Astrocyte (in vitro differentiated cells and primary cell): ENCODE data around the gene TXNDC17. TPM values are rescaled to one million over a fixed set of nuclear protein-coding genes. Genes with fewer than 3 reads are reported as not detected.

Experiments used
- DNase-seq: peaks from one replicate; pipeline ENCODE4 v3.0.0-alpha.2; 2010; ENCODE audit warnings: low read depth
- FAIRE-seq: peaks from 2 replicates; lab custom pipeline; 2011; peaks lifted over from hg19 to GRCh38; lab: Jason Lieb, UNC
- H2AFZ ChIP-seq: 2 replicates; pipeline ENCODE4 v1.6.0; 2012; ENCODE audit warnings: low read depth, low read length, inconsistent platforms
- H3K27ac ChIP-seq: 2 replicates; pipeline ENCODE4 v1.5.1; 2011; ENCODE audit warnings: low read depth, low read length, inconsistent platforms
- H3K27me3 ChIP-seq: 2 replicates; pipeline ENCODE4 v1.6.0; 2011; ENCODE audit warnings: low read length, inconsistent platforms; ENCODE audit not compliant: insufficient read depth
- H3K36me3 ChIP-seq: 2 replicates; pipeline ENCODE4 v1.5.1; 2011; ENCODE audit warnings: low read length, inconsistent platforms; ENCODE audit not compliant: insufficient read depth
- H3K4me1 ChIP-seq: 2 replicates; pipeline ENCODE4 v1.5.1; 2011; ENCODE audit warnings: low read length, inconsistent platforms; ENCODE audit not compliant: insufficient read depth
- H3K4me2 ChIP-seq: 2 replicates; pipeline ENCODE4 v1.6.0; 2012; ENCODE audit warnings: low read length, inconsistent platforms
- H3K4me3 ChIP-seq: 2 replicates; pipeline ENCODE4 v1.5.1; 2011; ENCODE audit warnings: low read depth, mild to moderate bottlenecking, low read length, inconsistent platforms; ENCODE audit not compliant: insufficient read depth
- H3K79me2 ChIP-seq: 2 replicates; pipeline ENCODE4 v1.6.0; 2012; ENCODE audit warnings: mild to moderate bottlenecking, low read length, inconsistent platforms; ENCODE audit not compliant: insufficient read depth
- H3K9ac ChIP-seq: 2 replicates; pipeline ENCODE4 v1.6.0; 2012; ENCODE audit warnings: mild to moderate bottlenecking, low read length, inconsistent platforms
- H3K9me3 ChIP-seq: 2 replicates; pipeline ENCODE4 v1.5.1; 2012; ENCODE audit warnings: low read depth, mild to moderate bottlenecking, low read length, inconsistent platforms; ENCODE audit not compliant: insufficient read depth
- H4K20me1 ChIP-seq: 2 replicates; pipeline ENCODE4 v1.6.0; 2012; ENCODE audit warnings: low read length, inconsistent platforms; ENCODE audit not compliant: insufficient read depth
- H3K27ac Mint-ChIP-seq: one replicate; pipeline ENCODE4 v1.8.0; 2021; ENCODE audit warnings: mild to moderate bottlenecking, mixed read lengths; ENCODE audit not compliant: unreplicated experiment
- H3K27me3 Mint-ChIP-seq: one replicate; pipeline ENCODE4 v1.8.0; 2021; ENCODE audit warnings: low read depth, mixed read lengths; ENCODE audit not compliant: unreplicated experiment
- H3K36me3 Mint-ChIP-seq: one replicate; pipeline ENCODE4 v1.8.0; 2021; ENCODE audit warnings: low read depth, mixed read lengths; ENCODE audit not compliant: unreplicated experiment
- H3K4me1 Mint-ChIP-seq: one replicate; pipeline ENCODE4 v1.8.0; 2021; ENCODE audit warnings: low read depth, mixed read lengths; ENCODE audit not compliant: unreplicated experiment
- H3K4me3 Mint-ChIP-seq: one replicate; pipeline ENCODE4 v1.8.0; 2021; ENCODE audit warnings: mild to moderate bottlenecking, moderate library complexity, mixed read lengths; ENCODE audit not compliant: unreplicated experiment
- H3K9me3 Mint-ChIP-seq: one replicate; pipeline ENCODE4 v1.8.0; 2021; ENCODE audit warnings: mild to moderate bottlenecking, mixed read lengths; ENCODE audit not compliant: unreplicated experiment
- EZH2 ChIP-seq: IDR thresholded peaks from 2 replicates; pipeline ENCODE4 v1.6.1; 2012; ENCODE audit warnings: mild to moderate bottlenecking, low read length, inconsistent platforms; ENCODE audit not compliant: insufficient read depth
- total RNA-seq: library from RNA; stranded (reverse); gene quantifications from 2 replicates; pipeline ENCODE4 v1.2.1, GENCODE V29; 2021
- TF ChIP-seq, protein P1 (sequence below): IDR thresholded peaks from 2 replicates; pipeline ENCODE4 v1.5.1; 2011; ENCODE audit warnings: low read depth, mild to moderate bottlenecking, inconsistent platforms, low read length, moderate library complexity; ENCODE audit not compliant: insufficient read depth

Gene TXNDC17
- total RNA-seq, 1 donor from 2014 or later: 158 TPM

DNA sequence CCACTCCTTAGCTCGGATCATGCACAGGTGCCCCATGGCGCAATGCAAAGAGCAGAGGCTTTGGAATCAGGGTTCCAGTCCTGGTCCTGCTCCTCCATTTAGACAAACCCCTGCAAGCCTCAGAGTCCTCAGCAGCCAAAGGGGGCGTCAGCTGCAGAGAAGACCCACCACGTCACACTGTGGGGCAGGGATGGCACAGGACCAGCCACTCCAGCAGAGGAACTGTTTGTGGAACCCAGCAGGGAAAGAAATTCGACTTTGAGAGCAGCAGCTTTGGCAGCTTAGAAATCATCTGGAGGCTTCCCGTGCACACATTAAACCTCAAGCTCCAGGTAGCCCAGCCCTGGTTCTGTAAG lies 35.9 kb downstream of the TXNDC17 start:
- Mint-ChIP-seq H3K4me1 (peaks cover 23% of the 10 kb centered on the region), H3K9me3 (peaks cover 3% of the 10 kb centered on the region), H3K27me3 (peaks cover 28% of the 10 kb centered on the region), H3K36me3 (peaks cover 2% of the 10 kb centered on the region), H3K4me3 (no peak overlapping the region), H3K27ac (no peak overlapping the region)
- Histone ChIP-seq H3K27me3 (peaks cover 15% of the 10 kb centered on the region), H3K9me3 (no peaks in the 10 kb centered on the region), H2AFZ (no peak overlapping the region), H3K4me3 (no peak overlapping the region), H3K36me3 (no peaks in the 10 kb centered on the region), H3K9ac (no peak overlapping the region), H3K27ac (no peak overlapping the region), H3K4me2 (no peak overlapping the region), H3K4me1 (no peaks in the 10 kb centered on the region), H4K20me1 (no peaks in the 10 kb centered on the region), H3K79me2 (no peaks in the 10 kb centered on the region)
- DNase-seq (no peak), FAIRE-seq (no peak)
- TF ChIP-seq EZH2: no peak
- TF ChIP-seq, protein P1, sequence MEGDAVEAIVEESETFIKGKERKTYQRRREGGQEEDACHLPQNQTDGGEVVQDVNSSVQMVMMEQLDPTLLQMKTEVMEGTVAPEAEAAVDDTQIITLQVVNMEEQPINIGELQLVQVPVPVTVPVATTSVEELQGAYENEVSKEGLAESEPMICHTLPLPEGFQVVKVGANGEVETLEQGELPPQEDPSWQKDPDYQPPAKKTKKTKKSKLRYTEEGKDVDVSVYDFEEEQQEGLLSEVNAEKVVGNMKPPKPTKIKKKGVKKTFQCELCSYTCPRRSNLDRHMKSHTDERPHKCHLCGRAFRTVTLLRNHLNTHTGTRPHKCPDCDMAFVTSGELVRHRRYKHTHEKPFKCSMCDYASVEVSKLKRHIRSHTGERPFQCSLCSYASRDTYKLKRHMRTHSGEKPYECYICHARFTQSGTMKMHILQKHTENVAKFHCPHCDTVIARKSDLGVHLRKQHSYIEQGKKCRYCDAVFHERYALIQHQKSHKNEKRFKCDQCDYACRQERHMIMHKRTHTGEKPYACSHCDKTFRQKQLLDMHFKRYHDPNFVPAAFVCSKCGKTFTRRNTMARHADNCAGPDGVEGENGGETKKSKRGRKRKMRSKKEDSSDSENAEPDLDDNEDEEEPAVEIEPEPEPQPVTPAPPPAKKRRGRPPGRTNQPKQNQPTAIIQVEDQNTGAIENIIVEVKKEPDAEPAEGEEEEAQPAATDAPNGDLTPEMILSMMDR: no peak

DNA sequence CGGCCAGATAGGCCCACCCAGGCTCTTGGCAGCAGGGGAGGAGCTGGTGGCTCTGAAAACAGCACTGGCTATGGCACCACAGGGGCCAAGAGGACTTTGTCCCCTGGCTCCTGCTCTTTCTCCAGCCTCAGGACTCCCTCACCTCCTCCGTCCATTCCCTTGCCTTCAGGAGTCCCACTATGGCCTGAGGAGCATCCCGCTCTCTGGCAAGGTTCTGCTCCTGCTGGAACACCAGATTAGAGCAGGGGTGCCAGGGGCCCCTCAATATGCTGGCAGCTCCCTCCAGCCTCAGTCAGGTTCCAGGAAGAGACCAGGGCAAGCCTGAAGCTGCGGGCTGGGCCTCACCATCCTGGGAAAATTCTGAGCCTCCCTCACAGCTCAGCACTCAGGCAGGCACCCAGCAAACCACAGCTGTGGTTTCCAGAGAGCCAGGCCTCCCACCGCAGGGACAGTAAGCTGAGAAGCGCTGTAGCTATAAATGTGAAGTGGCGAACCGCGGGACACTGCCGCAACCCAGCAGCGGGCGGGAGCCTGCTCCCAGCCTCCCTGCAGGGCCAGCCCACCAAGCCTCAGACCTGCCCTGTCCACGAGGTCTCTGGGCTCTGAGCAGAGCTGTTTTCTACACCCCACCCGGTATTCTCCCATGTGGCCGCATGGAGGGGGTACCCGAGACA lies 36.4 kb downstream of the TXNDC17 start:
- DNase-seq: peak; percentile 53
- TF ChIP-seq, protein P1: no peak
- TF ChIP-seq EZH2: no peak
- H3K4me3 Mint-ChIP-seq: no peak overlapping the region

DNA sequence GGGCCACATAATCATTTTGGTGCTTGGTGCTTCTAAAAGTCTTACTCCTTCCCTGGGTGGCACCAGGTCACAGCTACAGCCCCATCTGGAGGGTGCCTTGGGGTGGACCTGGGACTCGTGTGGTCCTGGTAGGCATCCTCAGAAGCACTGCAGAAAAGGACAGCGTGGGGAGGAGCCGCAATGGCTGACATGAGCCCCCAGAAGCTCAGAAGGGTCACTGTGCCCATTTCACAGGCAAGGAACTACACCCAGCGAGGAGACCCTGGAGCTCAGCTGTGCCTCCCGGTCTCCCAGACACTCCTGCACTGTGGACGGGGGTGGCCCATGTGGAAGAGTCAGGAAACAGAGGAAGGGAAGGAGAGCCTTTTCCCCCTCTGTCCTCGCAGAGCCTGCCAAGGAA lies 37.1 kb downstream of the TXNDC17 start:
- no peak overlapping the region for H2AFZ ChIP-seq
- Mint-ChIP-seq H3K4me1 (peaks cover 23% of the 10 kb centered on the region), H3K27me3 (peaks cover 36% of the 10 kb centered on the region), H3K4me3 (no peak overlapping the region), H3K36me3 (peaks cover 2% of the 10 kb centered on the region), H3K27ac (no peak overlapping the region), H3K9me3 (peaks cover 3% of the 10 kb centered on the region)
- H4K20me1 ChIP-seq: no peaks in the 10 kb centered on the region
- no peak overlapping the region for H3K4me3 ChIP-seq
- no peak overlapping the region for H3K9ac ChIP-seq
- no peaks in the 10 kb centered on the region for H3K79me2 ChIP-seq
- no peaks in the 10 kb centered on the region for H3K36me3 ChIP-seq
- DNase-seq (no peak), FAIRE-seq (no peak)
- peaks cover 15% of the 10 kb centered on the region for H3K27me3 ChIP-seq
- TF ChIP-seq, protein P1: no peak
- TF ChIP-seq EZH2: no peak
- no peaks in the 10 kb centered on the region for H3K4me1 ChIP-seq
- H3K27ac ChIP-seq: no peak overlapping the region
- no peak overlapping the region for H3K4me2 ChIP-seq
- no peaks in the 10 kb centered on the region for H3K9me3 ChIP-seq

More for the DNA sequence above, 36.4 kb downstream of the TXNDC17 start:
- Mint-ChIP-seq H3K4me1 (peaks cover 23% of the 10 kb centered on the region), H3K27me3 (peaks cover 33% of the 10 kb centered on the region), H3K9me3 (peaks cover 3% of the 10 kb centered on the region), H3K36me3 (peaks cover 2% of the 10 kb centered on the region), H3K27ac (peak overlapping the region; percentile 53)
- peaks cover 15% of the 10 kb centered on the region for H3K27me3 ChIP-seq
- no peak overlapping the region for H3K9ac ChIP-seq
- H3K79me2 ChIP-seq: no peaks in the 10 kb centered on the region
- H3K4me3 ChIP-seq: no peak overlapping the region
- H3K36me3 ChIP-seq: no peaks in the 10 kb centered on the region
- no peaks in the 10 kb centered on the region for H4K20me1 ChIP-seq
- FAIRE-seq: no peak
- H3K4me1 ChIP-seq: no peaks in the 10 kb centered on the region
- no peaks in the 10 kb centered on the region for H3K9me3 ChIP-seq
- no peak overlapping the region for H3K27ac ChIP-seq
- no peak overlapping the region for H3K4me2 ChIP-seq
- H2AFZ ChIP-seq: no peak overlapping the region
